ENCODE data around the gene THSD7A.

Gene THSD7A

DNA sequence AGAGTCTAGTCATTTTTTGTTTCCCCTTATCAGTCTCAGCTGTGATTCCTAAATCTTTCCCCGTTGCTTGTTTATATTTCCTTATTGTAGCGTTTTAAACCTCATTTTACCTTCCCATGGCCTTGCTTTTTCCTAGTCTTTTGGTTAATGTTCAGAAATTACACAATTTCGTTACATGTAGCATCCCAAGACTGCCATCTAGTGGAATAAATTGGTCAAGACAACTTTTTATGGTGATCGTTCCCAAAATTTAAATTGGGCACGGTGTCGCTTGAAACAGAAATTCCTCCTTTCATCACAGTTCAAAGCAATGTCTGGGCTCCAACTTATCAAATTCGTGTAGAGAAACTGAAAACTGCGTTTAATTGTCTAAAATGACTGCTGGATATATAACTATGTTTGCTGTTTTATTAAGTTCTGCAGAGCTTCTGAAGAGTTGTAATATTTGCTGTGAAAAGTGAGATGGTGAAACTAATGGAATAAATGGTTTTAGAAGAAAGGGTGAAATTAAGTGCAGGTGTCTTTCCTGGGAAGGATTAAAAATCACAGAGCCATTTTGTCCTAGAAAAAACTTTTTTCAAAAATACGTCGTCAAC lies 488.1 kb downstream of the THSD7A start:
- no peak for DNase-seq (ENCODE audit: low read depth in 4 of 4, low spot score in 1 of 4)

DNA sequence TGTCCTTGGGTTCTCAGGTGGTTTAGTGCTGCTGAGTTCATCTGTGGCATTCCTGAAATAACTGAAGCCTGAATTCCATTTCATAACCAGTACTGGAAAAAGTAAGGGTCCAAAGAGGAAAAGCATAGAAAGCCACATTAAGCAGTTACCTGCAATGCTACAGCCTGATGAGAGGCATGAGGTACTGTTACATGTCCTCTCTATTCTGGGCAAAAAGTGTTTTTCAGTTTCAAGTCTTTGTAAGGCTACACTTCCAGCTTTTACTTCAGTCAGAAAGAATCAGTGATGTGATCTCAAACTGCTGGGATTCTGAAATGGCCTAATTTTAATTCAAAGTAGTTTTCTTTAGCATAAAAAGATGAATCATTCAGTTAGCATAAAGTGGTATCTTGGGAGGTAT lies 488.9 kb downstream of the THSD7A start:
- DNase-seq (ENCODE audit: low read depth in 4 of 4, low spot score in 1 of 4): no peak

- no peak for DNase-seq (ENCODE audit: low read depth in 4 of 4, low spot score in 1 of 4)
Observed at GRCh38 chr7:11341285-11341944, 490.6 kb downstream of the THSD7A start.

DNA sequence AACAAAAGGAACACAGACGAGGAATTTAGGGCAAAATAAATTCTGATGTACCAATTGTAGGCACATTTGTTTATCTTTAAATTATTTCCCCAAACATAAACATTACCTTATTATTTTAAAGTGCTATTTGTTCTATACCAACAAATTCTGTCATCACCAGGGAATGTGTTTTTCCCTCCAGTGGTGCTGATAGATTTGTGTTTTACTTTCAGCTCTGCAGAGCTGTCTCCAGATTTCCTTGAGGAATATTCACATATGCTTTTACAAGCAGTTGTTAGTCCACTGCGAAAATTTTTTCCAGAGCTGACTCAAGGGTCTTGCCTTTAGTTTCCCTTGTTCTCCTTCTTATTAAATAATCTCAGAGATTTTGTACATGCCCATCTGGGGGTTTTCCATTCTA lies 495.6 kb downstream of the THSD7A start:
- DNase-seq (ENCODE audit: low read depth in 4 of 4, low spot score in 1 of 4): no peak

DNA sequence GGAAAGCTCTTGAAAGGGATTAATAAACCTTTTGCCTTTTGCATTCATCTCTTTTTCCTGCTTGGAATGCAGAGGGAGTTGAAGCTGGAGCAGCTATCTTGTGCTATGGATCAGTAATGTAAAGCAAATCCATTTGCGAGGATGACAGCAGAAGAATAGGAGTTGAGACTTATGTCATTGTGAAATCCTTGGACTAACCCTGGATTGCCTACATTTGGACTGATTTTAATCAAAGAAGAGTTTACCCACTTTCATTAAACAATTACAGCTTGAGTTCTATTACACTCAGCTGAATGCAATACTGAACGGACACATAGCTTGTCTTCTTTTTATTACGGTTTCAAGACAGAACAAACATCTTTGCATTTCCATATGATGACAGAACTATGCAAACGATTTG lies 496.1 kb downstream of the THSD7A start:
- no peak for DNase-seq (ENCODE audit: low read depth in 4 of 4, low spot score in 1 of 4)

DNA sequence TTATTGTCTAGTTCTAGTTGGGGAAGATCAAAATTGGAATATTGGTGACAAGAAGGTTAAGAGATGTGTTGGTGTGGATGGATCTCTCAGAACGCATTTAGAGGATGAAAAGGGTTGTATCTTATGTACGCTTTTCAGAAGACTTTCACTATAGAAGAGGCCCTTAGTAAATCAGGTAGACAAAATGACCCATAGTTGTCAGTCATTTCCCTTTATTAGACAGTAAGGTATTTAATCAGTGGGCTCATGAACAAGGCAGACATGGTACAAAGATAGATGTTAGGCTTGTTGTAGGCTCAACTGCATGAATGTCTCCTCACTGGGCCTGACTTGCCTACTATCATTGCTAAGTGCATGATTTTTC lies 499.2 kb downstream of the THSD7A start:
- DNase-seq (ENCODE audit: low read depth in 4 of 4, low spot score in 1 of 4): no peak

- no peak for DNase-seq (ENCODE audit: low read depth in 4 of 4, low spot score in 1 of 4)
Observed at GRCh38 chr7:11332186-11332864, 499.7 kb downstream of the THSD7A start.

- no peak for DNase-seq (ENCODE audit: low read depth in 4 of 4, low spot score in 1 of 4)
Observed at GRCh38 chr7:11331128-11332102, 500.6 kb downstream of the THSD7A start.

DNA sequence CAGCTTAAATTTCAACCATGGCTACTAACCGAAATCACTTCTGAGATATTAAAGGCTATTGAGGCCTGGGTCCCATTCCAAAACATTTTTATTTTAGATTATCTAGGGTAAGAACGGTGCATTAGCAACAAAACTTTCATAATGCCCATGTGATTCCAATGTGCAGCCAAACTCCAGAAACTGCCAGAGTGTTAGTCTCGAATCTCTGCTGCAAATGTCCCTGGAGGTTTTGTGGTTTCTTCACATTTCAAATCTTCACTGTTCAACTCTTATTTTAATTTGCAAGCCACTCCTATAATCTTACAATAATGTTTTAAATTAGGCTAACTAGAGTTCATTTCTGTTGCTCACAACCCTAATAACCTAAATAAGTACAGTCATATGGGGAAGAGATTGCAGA lies 501.3 kb downstream of the THSD7A start:
- no peak for DNase-seq (ENCODE audit: low read depth in 4 of 4, low spot score in 1 of 4)

DNA sequence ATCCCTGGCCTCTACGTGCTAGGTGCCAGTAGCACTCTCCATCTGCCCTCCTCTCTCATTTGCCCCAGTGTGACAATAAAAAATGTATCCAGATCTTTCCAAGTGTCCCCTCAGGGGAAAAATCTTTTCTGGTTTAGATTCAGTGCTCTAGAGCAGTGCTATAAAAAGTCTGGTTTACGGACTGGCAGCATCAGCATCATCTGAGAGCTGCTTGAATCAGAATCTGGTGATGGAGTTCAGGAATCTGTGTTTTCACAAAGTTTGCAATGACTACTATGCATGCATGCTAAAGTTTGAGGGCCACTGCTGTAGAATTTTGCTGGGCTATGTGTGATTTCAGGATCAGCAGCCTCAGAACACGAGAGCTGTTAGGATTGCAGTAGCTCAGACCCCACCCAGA lies 501.8 kb downstream of the THSD7A start:
- DNase-seq (ENCODE audit: low read depth in 4 of 4, low spot score in 1 of 4): no peak

DNA sequence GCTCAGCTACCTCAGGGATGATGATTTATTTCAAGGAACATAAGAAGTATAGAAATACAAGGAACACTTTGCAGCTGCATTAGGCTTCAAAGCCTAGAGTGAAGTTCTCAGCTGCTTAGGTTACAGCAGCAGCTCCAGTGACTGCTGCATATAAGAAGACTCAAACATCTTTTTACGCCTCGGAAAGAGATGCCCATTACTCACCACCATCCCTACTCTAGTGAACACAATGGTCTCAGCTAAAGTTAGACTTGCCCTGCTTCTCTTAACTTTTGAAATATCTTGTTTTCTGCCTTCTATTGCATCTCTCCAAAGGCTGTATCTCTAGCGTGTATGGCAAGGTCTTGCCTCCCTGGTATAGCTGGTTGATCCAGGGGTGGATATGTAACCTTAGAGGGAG lies 502.4 kb downstream of the THSD7A start:
- DNase-seq (ENCODE audit: low read depth in 4 of 4, low spot score in 1 of 4): no peak

- DNase-seq (ENCODE audit: low read depth in 4 of 4, low spot score in 1 of 4): no peak
Observed at GRCh38 chr7:11328309-11328708, 503.7 kb downstream of the THSD7A start.

GRCh38 chr7:11327633-11328032 lies 504.4 kb downstream of the THSD7A start:
- DNase-seq (ENCODE audit: low read depth in 4 of 4, low spot score in 1 of 4): no peak

All from stimulated activated CD4-positive, alpha-beta T cell treated with anti-CD3 and anti-CD28 coated beads, Interleukin-1b, Interleukin-23, amount 100 ng/mL, for 24 hours (primary cell).